Sigmoid colon (tissue), 4 donors: ENCODE measurements around the gene UBTD2.
"Not testable (repeated sequence)": the region's sequence is repeated elsewhere in the genome, so short reads cannot be mapped to it uniquely, and the experiment has no call there.

Experiments used
- CTCF ChIP-seq, 4 experiments: fragments of 450-650 bp in 3 of 4; fragments of 200-600 bp in 1 of 4; IDR thresholded peaks; one replicate each; pipeline ENCODE4 v1.5.1; 2016 to 2019; ENCODE audit warnings: antibody characterized with exemption in 4 of 4, mild to moderate bottlenecking in 3 of 4, moderate library complexity in 2 of 4
- EP300 ChIP-seq, 4 donors: sonication (generic); formaldehyde crosslinking; IDR thresholded peaks; one replicate each; pipeline ENCODE4 v1.6.1; 2017; ENCODE audit warnings: antibody characterized with exemption in 4 of 4
- POLR2A ChIP-seq, 2 donors: fragments of 450-650 bp; IDR thresholded peaks; one replicate each; pipeline ENCODE4 v1.6.1; 2016; ENCODE audit warnings: antibody characterized with exemption in 2 of 2, mild to moderate bottlenecking in 2 of 2, moderate library complexity in 2 of 2
- POLR2AphosphoS5 ChIP-seq, 4 donors: sonication (generic); formaldehyde crosslinking; IDR thresholded peaks; one replicate each; pipeline ENCODE4 v1.6.1; 2017; ENCODE audit warnings: antibody characterized with exemption in 4 of 4

GRCh38 chr5:172205984-172206383, 77.6 kb downstream of the UBTD2 start:
- not testable (repeated sequence) for TF ChIP-seq CTCF, POLR2A, POLR2AphosphoS5, EP300 (IDR thresholded peaks at IDR 0.05)
